ENCODE results near the gene RHOF.

RHOF gene

GRCh38 chr12:121800694-121801594, 7.5 kb upstream of the RHOF start:
- H3K4me3 ChIP-seq (replicated peaks; ENCODE audit: low read depth, low read length), result peak overlapping the region; percentile 82
- TF ChIP-seq CTCF (IDR thresholded peaks at IDR 0.05; ENCODE audit: insufficient read depth, low read length, poor library complexity, severe bottlenecking), result no peak
- peaks cover 22% of the 10 kb centered on the region for H3K36me3 ChIP-seq (ENCODE audit: control insufficient read depth, insufficient read depth, low read length)
- peak; percentile 74 for DNase-seq (ENCODE audit: extremely low read depth, insufficient read length)
- no peaks in the 10 kb centered on the region for H3K27me3 ChIP-seq (replicated peaks; ENCODE audit: control insufficient read depth, insufficient read depth, low read length)

- no peaks in the 10 kb centered on the region for H3K27me3 ChIP-seq (replicated peaks; ENCODE audit: control insufficient read depth, insufficient read depth, low read length)
- peaks cover 27% of the 10 kb centered on the region for H3K36me3 ChIP-seq (ENCODE audit: control insufficient read depth, insufficient read depth, low read length)
- peak overlapping the region; percentile 82 for H3K4me3 ChIP-seq (replicated peaks; ENCODE audit: low read depth, low read length)
- TF ChIP-seq CTCF (IDR thresholded peaks at IDR 0.05; ENCODE audit: insufficient read depth, low read length, poor library complexity, severe bottlenecking), result no peak
- peak; percentile 87 for DNase-seq (ENCODE audit: extremely low read depth, insufficient read length)
These were observed 6.6 kb upstream of the RHOF start for GRCh38 chr12:121799842-121800693.

GRCh38 chr12:121799156-121799841, 5.8 kb upstream of the RHOF start:
- peak overlapping the region; percentile 82 for H3K4me3 ChIP-seq (replicated peaks; ENCODE audit: low read depth, low read length)
- TF ChIP-seq CTCF (IDR thresholded peaks at IDR 0.05; ENCODE audit: insufficient read depth, low read length, poor library complexity, severe bottlenecking), result peak; percentile 8
- H3K27me3 ChIP-seq (replicated peaks; ENCODE audit: control insufficient read depth, insufficient read depth, low read length), result no peaks in the 10 kb centered on the region
- no peak for DNase-seq (ENCODE audit: extremely low read depth, insufficient read length)
- H3K36me3 ChIP-seq (ENCODE audit: control insufficient read depth, insufficient read depth, low read length), result peaks cover 28% of the 10 kb centered on the region

GRCh38 chr12:121798787-121799155, 5.3 kb upstream of the RHOF start:
- Histone ChIP-seq H3K4me3 (replicated peaks; ENCODE audit: low read depth, low read length) (peak overlapping the region; percentile 53), H3K27me3 (replicated peaks; ENCODE audit: control insufficient read depth, insufficient read depth, low read length) (no peaks in the 10 kb centered on the region), H3K36me3 (ENCODE audit: control insufficient read depth, insufficient read depth, low read length) (peaks cover 28% of the 10 kb centered on the region)
- TF ChIP-seq CTCF (IDR thresholded peaks at IDR 0.05; ENCODE audit: insufficient read depth, low read length, poor library complexity, severe bottlenecking), result no peak
- DNase-seq (ENCODE audit: extremely low read depth, insufficient read length), result no peak

GRCh38 chr12:121797937-121798786, 4.7 kb upstream of the RHOF start:
- Histone ChIP-seq H3K27me3 (replicated peaks; ENCODE audit: control insufficient read depth, insufficient read depth, low read length) (no peaks in the 10 kb centered on the region), H3K4me3 (replicated peaks; ENCODE audit: low read depth, low read length) (no peak overlapping the region), H3K36me3 (ENCODE audit: control insufficient read depth, insufficient read depth, low read length) (peaks cover 28% of the 10 kb centered on the region)
- DNase-seq (ENCODE audit: extremely low read depth, insufficient read length), result peak; percentile 9
- no peak for TF ChIP-seq CTCF (IDR thresholded peaks at IDR 0.05; ENCODE audit: insufficient read depth, low read length, poor library complexity, severe bottlenecking)
